ENCODE data around the gene UBE2C.

The UBE2C gene

GRCh38 chr20:45857114-45857881, 44.9 kb downstream of the UBE2C start, which contains the start of the genes ACOT8 and ZSWIM3:
Gene ACOT8, minus strand, starts transcription at chr20:45857392. Its CDS starts 77 bp downstream, at chr20:45857315.
Gene ZSWIM3, plus strand, starts transcription at chr20:45857614. Its CDS starts 212 bp downstream, at chr20:45857826.
- H3K4me2 ChIP-seq (ENCODE audit: low read length), result peak within 1 kb of the TSS; percentile 82
- H3K4me3 ChIP-seq (ENCODE audit: low read length), result peak within 1 kb of the TSS; percentile 78
- no peaks in the 10 kb centered on the region for H4K20me1 ChIP-seq (ENCODE audit: control insufficient read depth, insufficient read depth, low read depth, low read length)
- H3K36me3 ChIP-seq (ENCODE audit: control insufficient read depth, low read length), result 0 out of 2 replicates have a peak, but pooled peaks cover 6% of the 10 kb centered on the region
- no peaks in the 10 kb centered on the region for H3F3A ChIP-seq (ENCODE audit: control insufficient read depth, insufficient read depth)
- TF ChIP-seq EZH2phosphoT487 (IDR thresholded peaks at IDR 0.05; ENCODE audit: borderline replicate concordance, low read length) (no peak), CTCF (IDR thresholded peaks at IDR 0.05; ENCODE audit: low read depth, low read length, poor library complexity, severe bottlenecking) (no peak)
- H3K27ac ChIP-seq (ENCODE audit: low read depth, low read length), result peak within 1 kb of the TSS; percentile 47
- peaks cover 22% of the 10 kb centered on the region for H3K4me1 ChIP-seq (ENCODE audit: control insufficient read depth, low read length)
- H3K79me2 ChIP-seq (ENCODE audit: control insufficient read depth, low read length), result peaks cover 31% of the 10 kb centered on the region
- no peaks in the 10 kb centered on the region for H3K9me3 ChIP-seq (ENCODE audit: control insufficient read depth, insufficient read depth, low read length)
- no peaks in the 10 kb centered on the region for H3K27me3 ChIP-seq (ENCODE audit: control insufficient read depth, low read length)
- no peaks in the 10 kb centered on the region for H3K9me2 ChIP-seq (replicated peaks; ENCODE audit: control insufficient read depth, low read length)

DNA sequence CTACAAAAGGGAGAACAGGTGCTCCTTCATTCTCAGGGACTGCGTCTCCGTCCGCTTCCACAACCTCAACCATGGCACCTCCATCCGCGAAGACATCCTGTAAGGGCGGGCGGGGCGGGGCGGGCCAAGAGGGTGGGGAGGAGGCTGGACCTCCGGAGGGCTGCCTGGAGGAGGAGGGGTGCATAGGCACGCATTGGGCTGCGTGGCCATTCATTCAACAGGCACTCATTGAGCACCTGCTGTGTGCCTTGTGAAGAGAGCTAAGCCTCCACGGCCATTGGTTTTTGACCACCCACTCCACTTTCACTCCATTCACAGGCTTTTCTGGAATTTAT, 45.4 kb downstream of the UBE2C start:
- no peaks in the 10 kb centered on the region for H3K9me2 ChIP-seq (replicated peaks; ENCODE audit: control insufficient read depth, low read length)
- H3K27me3 ChIP-seq (ENCODE audit: control insufficient read depth, low read length), result no peaks in the 10 kb centered on the region
- no peaks in the 10 kb centered on the region for H3F3A ChIP-seq (ENCODE audit: control insufficient read depth, insufficient read depth)
- H3K36me3 ChIP-seq (ENCODE audit: control insufficient read depth, low read length), result 0 out of 2 replicates have a peak, but pooled peaks cover 6% of the 10 kb centered on the region
- peak overlapping the region; percentile 78 for H3K4me3 ChIP-seq (ENCODE audit: low read length)
- no peaks in the 10 kb centered on the region for H3K9me3 ChIP-seq (ENCODE audit: control insufficient read depth, insufficient read depth, low read length)
- peaks cover 22% of the 10 kb centered on the region for H3K4me1 ChIP-seq (ENCODE audit: control insufficient read depth, low read length)
- H4K20me1 ChIP-seq (ENCODE audit: control insufficient read depth, insufficient read depth, low read depth, low read length), result no peaks in the 10 kb centered on the region
- no peak for TF ChIP-seq CTCF (IDR thresholded peaks at IDR 0.05; ENCODE audit: low read depth, low read length, poor library complexity, severe bottlenecking)
- no peak for TF ChIP-seq EZH2phosphoT487 (IDR thresholded peaks at IDR 0.05; ENCODE audit: borderline replicate concordance, low read length)
- H3K27ac ChIP-seq (ENCODE audit: low read depth, low read length), result peak overlapping the region; percentile 47
- peaks cover 31% of the 10 kb centered on the region for H3K79me2 ChIP-seq (ENCODE audit: control insufficient read depth, low read length)
- peak overlapping the region; percentile 78 for H3K4me2 ChIP-seq (ENCODE audit: low read length)

GRCh38 chr20:45859916-45860315, 47.5 kb downstream of the UBE2C start:
- no peaks in the 10 kb centered on the region for H3K9me2 ChIP-seq (replicated peaks; ENCODE audit: control insufficient read depth, low read length)
- no peak overlapping the region for H3K4me3 ChIP-seq (ENCODE audit: low read length)
- no peaks in the 10 kb centered on the region for H4K20me1 ChIP-seq (ENCODE audit: control insufficient read depth, insufficient read depth, low read depth, low read length)
- no peak overlapping the region for H3K27ac ChIP-seq (ENCODE audit: low read depth, low read length)
- no peak for TF ChIP-seq CTCF (IDR thresholded peaks at IDR 0.05; ENCODE audit: low read depth, low read length, poor library complexity, severe bottlenecking)
- TF ChIP-seq EZH2phosphoT487 (IDR thresholded peaks at IDR 0.05; ENCODE audit: borderline replicate concordance, low read length), result no peak
- peaks cover 22% of the 10 kb centered on the region for H3K4me1 ChIP-seq (ENCODE audit: control insufficient read depth, low read length)
- no peaks in the 10 kb centered on the region for H3F3A ChIP-seq (ENCODE audit: control insufficient read depth, insufficient read depth)
- H3K79me2 ChIP-seq (ENCODE audit: control insufficient read depth, low read length), result peaks cover 27% of the 10 kb centered on the region
- 0 out of 2 replicates have a peak, but pooled peaks cover 2% of the 10 kb centered on the region for H3K36me3 ChIP-seq (ENCODE audit: control insufficient read depth, low read length)
- H3K27me3 ChIP-seq (ENCODE audit: control insufficient read depth, low read length), result no peaks in the 10 kb centered on the region
- H3K9me3 ChIP-seq (ENCODE audit: control insufficient read depth, insufficient read depth, low read length), result no peaks in the 10 kb centered on the region
- no peak overlapping the region for H3K4me2 ChIP-seq (ENCODE audit: low read length)

Data from DOHH2 (cell line).